Peyer's patch (tissue), 4 donors: ENCODE data around the gene MRPS15. TPM values are rescaled to one million over a fixed set of nuclear protein-coding genes. Genes with fewer than 3 reads are reported as not detected.

ENCODE experiments used
- DNase-seq, 3 donors: peaks; one replicate each; pipeline ENCODE4 v3.0.0-alpha.2; 2017 to 2019
- H3K27ac ChIP-seq, 4 donors: fragments of 200-600 bp; sonication (generic); one replicate each; pipeline ENCODE4 v1.5.1; 2016 to 2019
- H3K27me3 ChIP-seq, 2 donors: fragments of 200-600 bp; sonication (generic); one replicate each; pipeline ENCODE4 v1.5.1; 2019
- H3K36me3 ChIP-seq, 3 donors: fragments of 200-600 bp; sonication (generic); one replicate each; pipeline ENCODE4 v1.5.1; 2016 to 2019
- H3K4me1 ChIP-seq, 4 donors: fragments of 200-600 bp; sonication (generic); one replicate each; pipeline ENCODE4 v1.5.1; 2016 to 2019
- H3K4me3 ChIP-seq, 4 donors: fragments of 200-600 bp; sonication (generic); 1 replicate in 3 of 4; 2 replicates in 1 of 4; pipeline ENCODE4 v1.5.1; 2016 to 2019; ENCODE audit warnings: mild to moderate bottlenecking in 1 of 4
- H3K9me3 ChIP-seq, 4 donors: fragments of 200-600 bp; sonication (generic); one replicate each; pipeline ENCODE4 v1.5.1; 2016 to 2019; ENCODE audit warnings: mild to moderate bottlenecking in 1 of 4
- POLR2A ChIP-seq, 2 donors: fragments of 450-650 bp; IDR thresholded peaks; one replicate each; pipeline ENCODE4 v1.5.1; 2017; ENCODE audit warnings: antibody characterized with exemption in 2 of 2, mild to moderate bottlenecking in 2 of 2, moderate library complexity in 2 of 2
- total RNA-seq, 4 donors: library from RNA; depleted of rRNA; stranded (reverse); fragments of >200 nt; gene quantifications; one replicate each; pipeline ENCODE4 v1.1.0, GENCODE V29; 2016
- TF ChIP-seq, protein P1 (sequence below), 6 experiments: fragments of 450-650 bp in 4 of 6; fragments of 200-600 bp in 2 of 6; sonication (generic) in 1 of 6; IDR thresholded peaks; one replicate each; pipeline ENCODE4 v1.5.1; 2017 to 2019; ENCODE audit warnings: antibody characterized with exemption in 6 of 6, mild to moderate bottlenecking in 3 of 6, moderate library complexity in 1 of 6

MRPS15 gene
- total RNA-seq, 4 donors from 2014 or later, result 44.2 to 74.3 (median 46.7) TPM

DNA sequence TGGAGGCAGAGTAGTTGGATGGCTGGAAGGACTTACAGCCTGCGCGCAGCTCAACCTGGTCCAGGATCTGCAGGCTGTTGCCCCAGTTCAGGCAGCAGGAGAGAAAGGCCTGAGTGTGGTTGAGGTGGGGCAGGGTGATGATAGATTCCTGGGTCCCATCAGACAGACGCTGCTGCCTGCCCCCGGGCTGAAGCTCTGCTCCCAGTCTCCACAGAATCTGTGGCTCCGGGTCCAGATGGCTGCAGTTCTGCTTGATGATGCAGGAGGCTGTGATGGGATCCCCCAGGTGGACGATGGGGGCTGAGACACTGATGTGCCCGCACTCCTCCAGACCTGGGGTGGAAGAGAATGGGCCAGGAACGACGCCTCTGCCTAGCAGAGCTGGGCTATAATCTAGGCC, 11.2 kb upstream of the MRPS15 start:
- Histone ChIP-seq H3K4me1 (no peaks in the 10 kb centered on the region), H3K9me3 (no peaks in the 10 kb centered on the region), H3K27me3 (no peaks in the 10 kb centered on the region), H3K4me3 (no peak overlapping the region), H3K27ac (no peak overlapping the region), H3K36me3 (no peaks in the 10 kb centered on the region)
- TF ChIP-seq, protein P1, sequence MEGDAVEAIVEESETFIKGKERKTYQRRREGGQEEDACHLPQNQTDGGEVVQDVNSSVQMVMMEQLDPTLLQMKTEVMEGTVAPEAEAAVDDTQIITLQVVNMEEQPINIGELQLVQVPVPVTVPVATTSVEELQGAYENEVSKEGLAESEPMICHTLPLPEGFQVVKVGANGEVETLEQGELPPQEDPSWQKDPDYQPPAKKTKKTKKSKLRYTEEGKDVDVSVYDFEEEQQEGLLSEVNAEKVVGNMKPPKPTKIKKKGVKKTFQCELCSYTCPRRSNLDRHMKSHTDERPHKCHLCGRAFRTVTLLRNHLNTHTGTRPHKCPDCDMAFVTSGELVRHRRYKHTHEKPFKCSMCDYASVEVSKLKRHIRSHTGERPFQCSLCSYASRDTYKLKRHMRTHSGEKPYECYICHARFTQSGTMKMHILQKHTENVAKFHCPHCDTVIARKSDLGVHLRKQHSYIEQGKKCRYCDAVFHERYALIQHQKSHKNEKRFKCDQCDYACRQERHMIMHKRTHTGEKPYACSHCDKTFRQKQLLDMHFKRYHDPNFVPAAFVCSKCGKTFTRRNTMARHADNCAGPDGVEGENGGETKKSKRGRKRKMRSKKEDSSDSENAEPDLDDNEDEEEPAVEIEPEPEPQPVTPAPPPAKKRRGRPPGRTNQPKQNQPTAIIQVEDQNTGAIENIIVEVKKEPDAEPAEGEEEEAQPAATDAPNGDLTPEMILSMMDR (IDR thresholded peaks at IDR 0.05), result no peak
- TF ChIP-seq POLR2A (IDR thresholded peaks at IDR 0.05), result no peak
- DNase-seq, result no peak

DNA sequence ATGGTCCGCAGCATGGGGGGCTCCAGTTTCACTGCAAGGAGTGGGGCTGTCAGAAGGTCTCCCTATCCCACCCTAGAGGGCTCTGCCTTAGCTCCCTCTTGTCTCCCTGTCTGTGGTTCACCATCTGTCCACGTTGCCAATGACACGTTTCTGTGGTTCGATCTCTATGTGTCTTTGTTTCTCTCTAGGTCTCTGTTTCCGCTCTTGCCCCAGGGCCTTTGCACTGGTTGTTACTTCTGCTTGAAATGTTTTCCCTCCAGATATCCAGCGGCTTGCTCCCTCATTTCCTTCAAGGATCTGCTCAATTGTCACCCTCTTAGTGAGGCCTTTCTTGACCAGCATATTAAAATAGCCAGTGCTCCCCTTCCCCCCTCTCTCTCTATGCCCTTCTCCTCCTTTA, 8.5 kb upstream of the MRPS15 start:
- no peak for TF ChIP-seq POLR2A (IDR thresholded peaks at IDR 0.05)
- TF ChIP-seq, protein P1 (IDR thresholded peaks at IDR 0.05), result no peak
- H3K4me3 ChIP-seq, result no peak overlapping the region
- H3K36me3 ChIP-seq, result no peaks in the 10 kb centered on the region
- H3K27ac ChIP-seq, result no peak overlapping the region
- no peak for DNase-seq
- no peaks in the 10 kb centered on the region for H3K9me3 ChIP-seq
- no peaks in the 10 kb centered on the region for H3K27me3 ChIP-seq
- H3K4me1 ChIP-seq, result no peaks in the 10 kb centered on the region

DNA sequence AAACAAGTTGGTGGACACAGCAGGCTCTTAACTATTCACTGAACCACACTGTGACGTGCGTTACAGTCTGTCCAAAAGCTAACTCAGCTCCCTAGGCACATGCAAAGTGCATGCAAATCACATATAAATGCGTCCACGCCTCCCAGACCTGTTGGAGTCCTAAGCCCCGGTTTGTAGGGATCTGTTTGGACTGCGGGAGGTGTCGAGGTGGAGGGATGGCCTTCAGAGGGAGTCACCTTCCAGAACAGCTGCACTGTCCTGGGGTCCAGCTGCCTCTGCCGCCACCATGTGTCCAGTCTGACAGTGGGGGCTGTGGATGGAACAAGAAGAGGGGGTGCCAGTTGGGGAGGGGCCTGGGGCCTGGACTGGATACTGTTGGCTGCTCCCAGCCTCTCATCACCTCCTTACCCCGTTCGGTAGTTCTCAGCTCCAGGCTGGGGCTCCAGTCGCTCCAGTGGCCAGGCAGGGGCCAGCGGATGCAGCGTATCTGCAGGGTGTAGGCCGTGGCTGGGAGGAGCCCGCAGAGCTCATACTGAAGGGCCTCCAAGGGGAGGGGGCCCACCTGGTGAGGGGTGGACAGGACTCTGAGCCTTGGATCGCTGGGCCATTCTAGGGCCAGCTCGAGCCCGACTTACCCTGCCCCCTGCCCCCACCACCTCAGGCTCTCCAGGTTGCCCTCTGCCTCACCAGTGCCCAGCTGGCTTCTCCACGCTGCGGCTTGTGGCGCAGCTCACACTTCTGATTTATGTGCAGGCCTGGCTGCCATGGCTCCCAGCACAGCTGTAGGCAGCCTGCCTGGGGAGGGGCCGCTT, 7.9 kb upstream of the MRPS15 start:
- no peaks in the 10 kb centered on the region for H3K9me3 ChIP-seq
- no peak overlapping the region for H3K4me3 ChIP-seq
- DNase-seq, result no peak
- TF ChIP-seq POLR2A (IDR thresholded peaks at IDR 0.05), result no peak
- TF ChIP-seq, protein P1 (IDR thresholded peaks at IDR 0.05), result no peak
- no peaks in the 10 kb centered on the region for H3K27me3 ChIP-seq
- H3K27ac ChIP-seq, result no peak overlapping the region
- H3K36me3 ChIP-seq, result no peaks in the 10 kb centered on the region
- H3K4me1 ChIP-seq, result no peaks in the 10 kb centered on the region

DNA sequence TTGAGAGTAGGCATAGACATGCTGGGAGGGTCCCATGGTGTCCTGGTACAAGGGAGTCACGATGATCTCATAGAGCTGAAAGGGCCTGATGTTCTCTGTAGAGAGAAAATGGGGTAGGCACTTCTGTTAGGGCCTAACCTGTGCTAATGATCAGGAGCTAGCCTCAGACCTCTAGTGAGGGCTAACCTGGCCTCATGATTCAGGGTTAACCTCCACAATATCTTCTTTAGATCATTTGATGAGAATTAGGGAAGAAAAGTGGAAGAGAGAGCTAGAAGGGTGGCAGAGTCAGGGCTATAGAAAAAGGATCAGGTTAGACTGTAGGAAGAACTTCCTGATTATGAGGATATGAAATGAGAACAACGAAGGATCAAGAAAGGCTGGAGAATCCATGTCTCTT, 5.0 kb upstream of the MRPS15 start:
- Histone ChIP-seq H3K27me3 (no peaks in the 10 kb centered on the region), H3K4me1 (no peaks in the 10 kb centered on the region), H3K36me3 (no peaks in the 10 kb centered on the region), H3K4me3 (no peak overlapping the region), H3K27ac (no peak overlapping the region), H3K9me3 (no peaks in the 10 kb centered on the region)
- DNase-seq, result no peak
- TF ChIP-seq, protein P1 (IDR thresholded peaks at IDR 0.05), result no peak
- no peak for TF ChIP-seq POLR2A (IDR thresholded peaks at IDR 0.05)

DNA sequence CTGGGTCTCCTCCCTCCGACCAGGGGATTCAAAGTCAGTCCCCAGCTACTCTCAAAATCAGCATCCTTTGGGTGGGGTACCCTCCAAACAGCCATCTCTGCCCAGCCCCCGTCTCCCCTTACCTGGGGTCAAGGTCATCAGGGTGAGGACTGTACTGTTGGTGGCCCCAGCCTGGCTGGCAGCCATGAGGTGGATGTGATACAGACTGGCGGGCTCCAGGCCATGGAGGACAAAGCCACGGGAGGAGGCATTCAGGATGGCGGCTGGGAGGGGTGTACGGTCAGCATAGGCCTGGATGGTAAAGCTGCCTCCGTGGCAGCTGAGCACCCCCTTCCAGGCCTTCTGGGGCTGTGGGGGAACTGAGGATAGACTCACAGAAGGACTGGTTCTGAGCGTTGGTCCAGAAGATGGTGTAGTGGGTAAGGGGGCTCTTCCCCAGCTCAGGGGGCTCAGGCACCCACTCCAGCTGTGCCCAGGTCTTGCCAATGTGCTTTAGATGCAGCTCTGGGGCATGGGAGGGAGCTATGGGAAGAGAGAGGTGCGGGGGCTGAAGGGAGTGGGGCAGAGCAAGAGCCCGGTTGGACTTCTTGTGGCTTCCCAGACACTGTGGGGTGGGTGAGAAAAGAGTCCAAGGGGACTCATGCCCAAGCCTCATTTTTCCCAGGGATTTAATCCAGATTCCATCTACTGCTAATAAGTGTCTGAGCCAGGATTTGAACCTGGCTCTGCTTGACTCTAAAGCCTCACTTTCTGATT, 3.7 kb upstream of the MRPS15 start:
- H3K4me1 ChIP-seq, result peaks cover 0 to 7% (median 3%) of the 10 kb centered on the region in 4 donors

More for the DNA sequence above, 3.7 kb upstream of the MRPS15 start:
- Histone ChIP-seq H3K36me3 (no peaks in the 10 kb centered on the region), H3K27me3 (no peaks in the 10 kb centered on the region), H3K9me3 (no peaks in the 10 kb centered on the region), H3K4me3 (no peak overlapping the region), H3K27ac (no peak overlapping the region)
- TF ChIP-seq, protein P1 (IDR thresholded peaks at IDR 0.05), result no peak
- TF ChIP-seq POLR2A (IDR thresholded peaks at IDR 0.05), result no peak
- no peak for DNase-seq
